D721Med (cell line): ENCODE data around the gene ACTN3.
A peak's percentile ranks its signal among the peaks of the same experiment; 100 is the strongest.
"Not testable (repeated sequence)": the region's sequence is repeated elsewhere in the genome, so short reads cannot be mapped to it uniquely, and the experiment has no call there.

ENCODE experiments used
- DNase-seq: peaks from one replicate; pipeline ENCODE4 v3.0.0; 2011; ENCODE audit warnings: low spot score; ENCODE audit not compliant: insufficient read length
- FAIRE-seq: peaks from 2 replicates; lab custom pipeline; 2011; peaks lifted over from hg19 to GRCh38; lab: Jason Lieb, UNC
- CTCF ChIP-seq: IDR thresholded peaks from 2 replicates; pipeline ENCODE4 v1.5.1; 2012; ENCODE audit warnings: mild to moderate bottlenecking, control low read depth; ENCODE audit not compliant: insufficient read depth; ENCODE audit errors: missing control alignments

The ACTN3 gene

GRCh38 chr11:66532784-66533183 is 13.9 kb upstream of the ACTN3 start:
- FAIRE-seq (no peak), DNase-seq (no peak)
- no peak for TF ChIP-seq CTCF

- no peak for DNase-seq
- no peak for FAIRE-seq
- TF ChIP-seq CTCF, result no peak
These were observed 7.4 kb upstream of the ACTN3 start for GRCh38 chr11:66539170-66539869.

- no peak for DNase-seq
- FAIRE-seq, result no peak
- no peak for TF ChIP-seq CTCF
These were observed 6.9 kb upstream of the ACTN3 start for GRCh38 chr11:66539870-66540213.

GRCh38 chr11:66540598-66540997 is 6.1 kb upstream of the ACTN3 start:
- FAIRE-seq, DNase-seq: not testable (repeated sequence)

- FAIRE-seq (no peak), DNase-seq (no peak)
- TF ChIP-seq CTCF, result no peak
These were observed 4.8 kb upstream of the ACTN3 start for GRCh38 chr11:66541892-66542291.

GRCh38 chr11:66542362-66542761 is 4.3 kb upstream of the ACTN3 start:
- FAIRE-seq, result no peak

GRCh38 chr11:66543263-66544107 is 3.2 kb upstream of the ACTN3 start:
- FAIRE-seq (no peak), DNase-seq (no peak)
- TF ChIP-seq CTCF, result peak; percentile 31

More at GRCh38 chr11:66542362-66542761, 4.3 kb upstream of the ACTN3 start:
- no peak for DNase-seq
- no peak for TF ChIP-seq CTCF

- DNase-seq, FAIRE-seq: not testable (repeated sequence)
These were observed 1.8 kb upstream of the ACTN3 start for GRCh38 chr11:66544952-66545351.
